KG1 (cell line): Measurements from ENCODE around the gene DOCK1.

Experiments
- DNase-seq: peaks from one replicate; lab custom pipeline; 2025; lab: John Stamatoyannopoulos, UW

DOCK1 gene

GRCh38 chr10:127357265-127357664 is 452.0 kb downstream of the DOCK1 start:
- no peak for DNase-seq

- no peak for DNase-seq
These were observed 453.1 kb downstream of the DOCK1 start for GRCh38 chr10:127358337-127358736.

- no peak for DNase-seq
These were observed 458.8 kb downstream of the DOCK1 start for GRCh38 chr10:127364034-127364433.

- no peak for DNase-seq
These were observed 462.9 kb downstream of the DOCK1 start for GRCh38 chr10:127368101-127368500.

GRCh38 chr10:127368929-127369328 is 463.7 kb downstream of the DOCK1 start:
- no peak for DNase-seq

GRCh38 chr10:127370601-127371000 is 465.4 kb downstream of the DOCK1 start:
- no peak for DNase-seq

- no peak for DNase-seq
These were observed 467.1 kb downstream of the DOCK1 start for GRCh38 chr10:127372361-127372760.

GRCh38 chr10:127374074-127374680 is 468.9 kb downstream of the DOCK1 start:
- no peak for DNase-seq

GRCh38 chr10:127374901-127375300 is 469.7 kb downstream of the DOCK1 start:
- no peak for DNase-seq

- no peak for DNase-seq
These were observed 470.2 kb downstream of the DOCK1 start for GRCh38 chr10:127375461-127375860.

GRCh38 chr10:127376071-127376470 is 470.8 kb downstream of the DOCK1 start:
- DNase-seq = no peak

- DNase-seq = no peak
These were observed 473.4 kb downstream of the DOCK1 start for GRCh38 chr10:127378628-127379027.

- no peak for DNase-seq
These were observed 479.3 kb downstream of the DOCK1 start for GRCh38 chr10:127384532-127384931.

GRCh38 chr10:127385066-127385465 is 479.8 kb downstream of the DOCK1 start:
- no peak for DNase-seq

GRCh38 chr10:127386606-127387327 is 481.5 kb downstream of the DOCK1 start:
- no peak for DNase-seq

- no peak for DNase-seq
These were observed 486.6 kb downstream of the DOCK1 start for GRCh38 chr10:127391875-127392274.

- DNase-seq = no peak
These were observed 487.4 kb downstream of the DOCK1 start for GRCh38 chr10:127392351-127393235.

GRCh38 chr10:127398140-127398970 is 493.1 kb downstream of the DOCK1 start:
- DNase-seq = no peak

GRCh38 chr10:127398971-127399365 is 493.7 kb downstream of the DOCK1 start:
- no peak for DNase-seq

- no peak for DNase-seq
These were observed 494.4 kb downstream of the DOCK1 start for GRCh38 chr10:127399668-127400067.

- DNase-seq = no peak
These were observed 495.0 kb downstream of the DOCK1 start for GRCh38 chr10:127400216-127400615.
